ENCODE data around the gene RGL3. TPM values are rescaled to one million over a fixed set of nuclear protein-coding genes. Genes with fewer than 3 reads are reported as not detected.

RGL3 gene
- total RNA-seq, 1 experiment from 2014 or later: 65.9 TPM

DNA sequence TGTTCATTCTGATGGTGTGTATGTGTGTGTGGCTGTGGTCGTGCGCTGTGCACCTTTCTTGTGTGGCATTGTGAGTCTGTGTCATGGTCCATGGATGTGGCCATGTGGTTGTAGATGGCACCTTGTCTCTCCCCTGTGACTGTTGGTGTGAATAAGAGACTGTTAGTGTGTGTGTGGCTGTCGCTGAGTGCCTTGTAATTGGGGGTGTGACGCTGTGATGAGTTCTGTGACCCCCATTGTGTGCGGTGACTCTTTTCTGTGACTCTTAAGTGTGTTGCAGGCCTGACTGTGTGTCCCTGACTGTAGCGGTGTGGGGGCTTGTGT is 63.1 kb downstream of the RGL3 start:
- Histone ChIP-seq H2AK5ac (ENCODE audit: insufficient read length, low read length) (no peak overlapping the region), H3K27ac (ENCODE audit: insufficient read length, low read depth, low read length) (no peak overlapping the region), H3K4me2 (ENCODE audit: insufficient read depth, insufficient read length, low read length) (peak overlapping the region; percentile 4), H3T11ph (ENCODE audit: low read length) (no peak overlapping the region), H3K79me2 (ENCODE audit: insufficient read depth, low read length) (no peaks in the 10 kb centered on the region), H3K14ac (ENCODE audit: insufficient read depth, low read length) (no peak overlapping the region), H3K23me2 (ENCODE audit: insufficient read length, low read depth, low read length, poor library complexity, severe bottlenecking) (peaks cover under 1% of the 10 kb centered on the region), H3K4ac (ENCODE audit: low read depth, low read length) (no peak overlapping the region), H3K27me3 (ENCODE audit: insufficient read depth, low read length) (no peaks in the 10 kb centered on the region; the same call in 1 of the 2 replicates), H3K9me3 (ENCODE audit: control insufficient read depth, low read depth, low read length) (no peaks in the 10 kb centered on the region), H2AFZ (ENCODE audit: low read length) (no peak overlapping the region), H3K23ac (ENCODE audit: insufficient read length, low read depth, low read length) (no peak overlapping the region), H3K9ac (ENCODE audit: extremely low read depth, insufficient read length, low read length) (no peak overlapping the region), H2BK20ac (ENCODE audit: low read depth, low read length, poor library complexity, severe bottlenecking) (no peak overlapping the region), H3K79me1 (ENCODE audit: insufficient read depth, low read depth, low read length, poor library complexity, severe bottlenecking) (no peaks in the 10 kb centered on the region), H3K4me1 (ENCODE audit: insufficient read depth, low read length) (peaks cover 2% of the 10 kb centered on the region; the same call in 1 of the 2 replicates), H4K20me1 (ENCODE audit: control insufficient read depth, insufficient read depth, insufficient read length) (no peaks in the 10 kb centered on the region), H2BK5ac (ENCODE audit: insufficient read length, low read length) (no peak overlapping the region), H3K56ac (ENCODE audit: insufficient read length, low read depth, low read length) (no peak overlapping the region), H3K18ac (ENCODE audit: insufficient read length, low read depth, low read length) (no peak overlapping the region), H4K8ac (replicated peaks; ENCODE audit: insufficient read length, low read depth, low read length) (no peak overlapping the region), H2BK12ac (ENCODE audit: insufficient read length, low read depth, low read length) (no peak overlapping the region), H4K5ac (ENCODE audit: insufficient read length, low read depth, low read length) (no peak overlapping the region), H2BK15ac (ENCODE audit: low read depth, low read length) (no peak overlapping the region), H4K91ac (ENCODE audit: insufficient read length, low read depth, low read length) (no peak overlapping the region), H2BK120ac (ENCODE audit: low read depth, low read length, poor library complexity, severe bottlenecking) (no peak overlapping the region)
- TF ChIP-seq, protein P1, sequence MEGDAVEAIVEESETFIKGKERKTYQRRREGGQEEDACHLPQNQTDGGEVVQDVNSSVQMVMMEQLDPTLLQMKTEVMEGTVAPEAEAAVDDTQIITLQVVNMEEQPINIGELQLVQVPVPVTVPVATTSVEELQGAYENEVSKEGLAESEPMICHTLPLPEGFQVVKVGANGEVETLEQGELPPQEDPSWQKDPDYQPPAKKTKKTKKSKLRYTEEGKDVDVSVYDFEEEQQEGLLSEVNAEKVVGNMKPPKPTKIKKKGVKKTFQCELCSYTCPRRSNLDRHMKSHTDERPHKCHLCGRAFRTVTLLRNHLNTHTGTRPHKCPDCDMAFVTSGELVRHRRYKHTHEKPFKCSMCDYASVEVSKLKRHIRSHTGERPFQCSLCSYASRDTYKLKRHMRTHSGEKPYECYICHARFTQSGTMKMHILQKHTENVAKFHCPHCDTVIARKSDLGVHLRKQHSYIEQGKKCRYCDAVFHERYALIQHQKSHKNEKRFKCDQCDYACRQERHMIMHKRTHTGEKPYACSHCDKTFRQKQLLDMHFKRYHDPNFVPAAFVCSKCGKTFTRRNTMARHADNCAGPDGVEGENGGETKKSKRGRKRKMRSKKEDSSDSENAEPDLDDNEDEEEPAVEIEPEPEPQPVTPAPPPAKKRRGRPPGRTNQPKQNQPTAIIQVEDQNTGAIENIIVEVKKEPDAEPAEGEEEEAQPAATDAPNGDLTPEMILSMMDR (conservative IDR thresholded peaks at IDR 0.05): no peak
- DNase-seq: no peak
- Mint-ChIP-seq H3K27me3 (ENCODE audit: low read depth) (peaks cover 68% of the 10 kb centered on the region), H3K36me3 (ENCODE audit: insufficient read depth in 1 of 3, low read depth in 3 of 3) (no peaks in the 10 kb centered on the region; a peak in 1 of 7 replicates), H3K4me1 (peaks cover 9 to 33% of the 10 kb centered on the region in 2 experiments), H3K9me3 (no peaks in the 10 kb centered on the region), H3K4me3 (peak overlapping the region; percentile 47 to 80), H3K27ac (no peak overlapping the region)
- WGBS (ENCODE audit: extremely low coverage, insufficient read length, low lambda C conversion rate): no CpG with 5 or more reads among the region's 6 CpGs

All from H9 (cell line).